H9 (cell line): ENCODE measurements around the gene SLC12A4. TPM values are rescaled to one million over a fixed set of nuclear protein-coding genes. Genes with fewer than 3 reads are reported as not detected.

Experiments
- DNase-seq: peaks from one replicate; pipeline ENCODE4 v3.0.0-alpha.2; 2017
- H2AFZ ChIP-seq: one replicate; pipeline ENCODE4 v1.6.1; 2013; ENCODE audit warnings: mild to moderate bottlenecking, low read length, control low read depth, moderate library complexity
- H2AK5ac ChIP-seq: 2 replicates; pipeline ENCODE4 v1.6.1; 2013; ENCODE audit warnings: low read length, control low read depth, mixed read lengths; ENCODE audit not compliant: insufficient read length
- H2BK120ac ChIP-seq: one replicate; pipeline ENCODE4 v1.6.1; 2013; ENCODE audit warnings: low read depth, mild to moderate bottlenecking, low read length, control low read depth, inconsistent platforms; ENCODE audit not compliant: poor library complexity, severe bottlenecking
- H2BK12ac ChIP-seq: 2 replicates; pipeline ENCODE4 v1.6.1; 2013; ENCODE audit warnings: low read length, control low read depth, mixed read lengths, low read depth; ENCODE audit not compliant: insufficient read length
- H2BK15ac ChIP-seq: 2 replicates; pipeline ENCODE4 v1.6.1; 2013; ENCODE audit warnings: low read depth, low read length, control low read depth
- H2BK20ac ChIP-seq: one replicate; pipeline ENCODE4 v1.6.1; 2013; ENCODE audit warnings: low read depth, mild to moderate bottlenecking, low read length, control low read depth, inconsistent platforms; ENCODE audit not compliant: poor library complexity, severe bottlenecking
- H2BK5ac ChIP-seq: 2 replicates; pipeline ENCODE4 v1.6.1; 2013; ENCODE audit warnings: low read length, control low read depth, mixed read lengths; ENCODE audit not compliant: insufficient read length
- H3K14ac ChIP-seq: 2 replicates; pipeline ENCODE4 v1.6.1; 2013; ENCODE audit warnings: low read length, control low read depth; ENCODE audit not compliant: insufficient read depth
- H3K18ac ChIP-seq: 2 replicates; pipeline ENCODE4 v1.6.1; 2013; ENCODE audit warnings: low read depth, mild to moderate bottlenecking, mixed read lengths, low read length, control low read depth; ENCODE audit not compliant: insufficient read length
- H3K23ac ChIP-seq: 2 replicates; pipeline ENCODE4 v1.6.1; 2013; ENCODE audit warnings: low read length, control low read depth, mixed read lengths, low read depth; ENCODE audit not compliant: insufficient read length
- H3K23me2 ChIP-seq: 2 replicates; pipeline ENCODE4 v1.6.1; 2013; ENCODE audit warnings: low read depth, mild to moderate bottlenecking, mixed read lengths, low read length, control low read depth; ENCODE audit not compliant: insufficient read length, poor library complexity, severe bottlenecking
- H3K27ac ChIP-seq: 2 replicates; pipeline ENCODE4 v1.5.1; 2013; ENCODE audit warnings: low read length, control low read depth, mixed read lengths, low read depth; ENCODE audit not compliant: insufficient read length
- H3K27me3 ChIP-seq: 2 replicates; pipeline ENCODE4 v1.6.1; 2013; ENCODE audit warnings: low read length, control low read depth, inconsistent platforms; ENCODE audit not compliant: insufficient read depth
- H3K4ac ChIP-seq: 2 replicates; pipeline ENCODE4 v1.6.1; 2013; ENCODE audit warnings: low read depth, mild to moderate bottlenecking, control low read depth, inconsistent platforms, low read length, moderate library complexity
- H3K4me1 ChIP-seq: 2 replicates; pipeline ENCODE4 v1.6.1; 2013; ENCODE audit warnings: low read length, control low read depth, inconsistent platforms; ENCODE audit not compliant: insufficient read depth
- H3K4me2 ChIP-seq: 2 replicates; pipeline ENCODE4 v1.6.1; 2013; ENCODE audit warnings: low read length, control low read depth, mixed read lengths; ENCODE audit not compliant: insufficient read length, insufficient read depth
- H3K56ac ChIP-seq: 2 replicates; pipeline ENCODE4 v1.6.1; 2013; ENCODE audit warnings: low read depth, mild to moderate bottlenecking, mixed read lengths, low read length, control low read depth; ENCODE audit not compliant: insufficient read length
- H3K79me1 ChIP-seq: 2 replicates; pipeline ENCODE4 v1.6.1; 2013; ENCODE audit warnings: low read depth, mild to moderate bottlenecking, moderate library complexity, low read length, control low read depth, inconsistent platforms; ENCODE audit not compliant: insufficient read depth, poor library complexity, severe bottlenecking
- H3K79me2 ChIP-seq: 2 replicates; pipeline ENCODE4 v1.6.1; 2013; ENCODE audit warnings: low read length, control low read depth, inconsistent platforms; ENCODE audit not compliant: insufficient read depth
- H3K9ac ChIP-seq: 2 replicates; pipeline ENCODE4 v1.6.1; 2013; ENCODE audit warnings: low read length, control low read depth, mixed read lengths; ENCODE audit not compliant: insufficient read length; ENCODE audit errors: extremely low read depth
- H3K9me3 ChIP-seq: one replicate; pipeline ENCODE4 v1.6.1; 2013; ENCODE audit warnings: low read depth, low read length, inconsistent platforms; ENCODE audit not compliant: control insufficient read depth
- H3T11ph ChIP-seq: one replicate; pipeline ENCODE4 v1.6.1; 2013; ENCODE audit warnings: mild to moderate bottlenecking, low read length, control low read depth, inconsistent platforms
- H4K20me1 ChIP-seq: one replicate; pipeline ENCODE4 v1.6.1; 2013; ENCODE audit not compliant: control insufficient read depth, insufficient read length, insufficient read depth
- H4K5ac ChIP-seq: 2 replicates; pipeline ENCODE4 v1.6.1; 2013; ENCODE audit warnings: low read depth, mild to moderate bottlenecking, mixed read lengths, low read length, control low read depth; ENCODE audit not compliant: insufficient read length
- H4K8ac ChIP-seq: replicated peaks from 2 replicates; pipeline ENCODE4 v1.6.1; 2013; ENCODE audit warnings: low read length, control low read depth, mixed read lengths, low read depth; ENCODE audit not compliant: insufficient read length
- H4K91ac ChIP-seq: 2 replicates; pipeline ENCODE4 v1.6.1; 2013; ENCODE audit warnings: low read depth, mild to moderate bottlenecking, moderate library complexity, mixed read lengths, low read length, control low read depth; ENCODE audit not compliant: insufficient read length
- H3K27ac Mint-ChIP-seq, 3 experiments: 2 replicates in 2 of 3; 3 replicates in 1 of 3; pipeline ENCODE4 v1.8.0; 2020 to 2021; ENCODE audit warnings: mixed read lengths in 3 of 3, mild to moderate bottlenecking in 1 of 3, moderate library complexity in 1 of 3
- H3K27me3 Mint-ChIP-seq: 2 replicates; pipeline ENCODE4 v1.8.0; 2021; ENCODE audit warnings: low read depth, mild to moderate bottlenecking, moderate library complexity, mixed read lengths
- H3K36me3 Mint-ChIP-seq, 3 experiments: 2 replicates in 2 of 3; 3 replicates in 1 of 3; pipeline ENCODE4 v1.8.0; 2020 to 2021; ENCODE audit warnings: low read depth in 3 of 3, mixed read lengths in 3 of 3; ENCODE audit not compliant: insufficient read depth in 1 of 3
- H3K4me1 Mint-ChIP-seq, 2 experiments: 2 replicates each; pipeline ENCODE4 v1.8.0; 2020; ENCODE audit warnings: mixed read lengths in 2 of 2
- H3K4me3 Mint-ChIP-seq, 2 experiments: 2 replicates in 1 of 2; 3 replicates in 1 of 2; pipeline ENCODE4 v1.8.0; 2020 to 2021; ENCODE audit warnings: mild to moderate bottlenecking in 2 of 2, mixed read lengths in 2 of 2, moderate library complexity in 1 of 2
- H3K9me3 Mint-ChIP-seq, 2 experiments: 2 replicates in 1 of 2; 3 replicates in 1 of 2; pipeline ENCODE4 v1.8.0; 2020; ENCODE audit warnings: mild to moderate bottlenecking in 2 of 2, mixed read lengths in 2 of 2, moderate library complexity in 1 of 2
- WGBS: extraction: QIAGEN DNeasy Blood & Tissue Kit; methylation state at CpG from one replicate; pipeline ENCODE4 v1.1.7; 2013; ENCODE audit warnings: missing lambda C conversion rate, low lambda C conversion rate, mixed read lengths; ENCODE audit not compliant: insufficient read length; ENCODE audit errors: extremely low coverage; 5-methylcytosine and 5-hydroxymethylcytosine counted together
- total RNA-seq: library from RNA; stranded (reverse); gene quantifications from 2 replicates; pipeline ENCODE4 v1.2.1, GENCODE V29; 2021
- TF ChIP-seq, protein P1 (sequence below): fragments of 200-600 bp; sonication (generic); conservative IDR thresholded peaks from 3 replicates; pipeline ENCODE4 v1.8.0; 2021; ENCODE audit warnings: antibody characterized with exemption, mild to moderate bottlenecking

SLC12A4 gene
- total RNA-seq, 1 experiment from 2014 or later, result 46.7 TPM

DNA sequence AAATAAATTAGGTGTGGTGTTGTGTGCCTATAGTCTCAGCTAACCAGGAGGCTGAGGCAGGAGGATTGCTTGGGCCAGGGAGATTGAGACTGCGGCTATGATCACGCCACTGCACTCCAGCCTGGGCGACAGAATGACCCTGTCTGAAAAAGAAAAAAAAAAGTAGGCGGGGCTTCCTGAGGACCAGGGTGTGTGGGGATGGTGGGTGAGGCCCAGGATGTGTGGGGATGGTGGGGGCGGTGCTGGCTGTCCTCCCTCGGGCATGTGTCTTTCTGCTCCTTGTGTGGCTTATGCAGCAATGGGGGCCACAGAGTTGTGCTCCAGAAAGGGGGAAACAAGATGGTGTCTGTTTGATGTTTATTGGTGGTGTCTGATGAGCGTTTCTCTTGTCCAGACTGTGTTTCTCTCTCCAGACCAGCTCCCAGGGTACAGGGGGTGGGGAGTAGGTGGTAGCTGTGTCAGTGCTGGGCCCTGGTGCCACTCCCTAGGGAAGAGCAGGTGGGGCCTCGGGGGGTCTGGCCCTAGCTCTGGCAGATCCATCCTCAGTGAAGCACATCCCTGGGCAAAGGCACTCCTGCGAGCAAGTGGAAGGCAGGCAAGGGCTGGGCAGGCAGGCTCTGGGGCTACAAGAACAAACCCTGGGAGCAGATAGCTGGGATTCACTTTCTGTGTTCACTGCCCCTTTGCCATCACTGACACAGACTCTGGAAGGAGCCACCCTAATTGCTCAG, 26.8 kb downstream of the SLC12A4 start:
- Histone ChIP-seq H3T11ph (no peak overlapping the region), H3K27me3 (no peaks in the 10 kb centered on the region), H3K9ac (no peak overlapping the region), H3K23me2 (peaks cover 4% of the 10 kb centered on the region), H3K14ac (no peak overlapping the region), H4K8ac (no peak overlapping the region), H3K27ac (no peak overlapping the region), H3K18ac (no peak overlapping the region), H2BK20ac (no peak overlapping the region), H2BK12ac (no peak overlapping the region), H3K9me3 (no peaks in the 10 kb centered on the region), H3K56ac (no peak overlapping the region), H3K79me1 (no peaks in the 10 kb centered on the region), H4K91ac (no peak overlapping the region), H3K4me2 (no peak overlapping the region), H3K79me2 (no peaks in the 10 kb centered on the region), H2BK15ac (no peak overlapping the region), H3K4ac (no peak overlapping the region), H4K20me1 (no peaks in the 10 kb centered on the region), H2BK120ac (no peak overlapping the region), H4K5ac (no peak overlapping the region), H2AK5ac (no peak overlapping the region), H2BK5ac (no peak overlapping the region), H3K4me1 (0 out of 2 replicates have a peak, but pooled peaks cover 3% of the 10 kb centered on the region), H3K23ac (no peak overlapping the region), H2AFZ (no peak overlapping the region)
- no CpG with 5 or more reads among the region's 9 CpGs for WGBS
- H3K4me1 Mint-ChIP-seq, result peaks cover 9 to 23% of the 10 kb centered on the region in 2 experiments
- no peaks in the 10 kb centered on the region for H3K27me3 Mint-ChIP-seq
- TF ChIP-seq, protein P1, sequence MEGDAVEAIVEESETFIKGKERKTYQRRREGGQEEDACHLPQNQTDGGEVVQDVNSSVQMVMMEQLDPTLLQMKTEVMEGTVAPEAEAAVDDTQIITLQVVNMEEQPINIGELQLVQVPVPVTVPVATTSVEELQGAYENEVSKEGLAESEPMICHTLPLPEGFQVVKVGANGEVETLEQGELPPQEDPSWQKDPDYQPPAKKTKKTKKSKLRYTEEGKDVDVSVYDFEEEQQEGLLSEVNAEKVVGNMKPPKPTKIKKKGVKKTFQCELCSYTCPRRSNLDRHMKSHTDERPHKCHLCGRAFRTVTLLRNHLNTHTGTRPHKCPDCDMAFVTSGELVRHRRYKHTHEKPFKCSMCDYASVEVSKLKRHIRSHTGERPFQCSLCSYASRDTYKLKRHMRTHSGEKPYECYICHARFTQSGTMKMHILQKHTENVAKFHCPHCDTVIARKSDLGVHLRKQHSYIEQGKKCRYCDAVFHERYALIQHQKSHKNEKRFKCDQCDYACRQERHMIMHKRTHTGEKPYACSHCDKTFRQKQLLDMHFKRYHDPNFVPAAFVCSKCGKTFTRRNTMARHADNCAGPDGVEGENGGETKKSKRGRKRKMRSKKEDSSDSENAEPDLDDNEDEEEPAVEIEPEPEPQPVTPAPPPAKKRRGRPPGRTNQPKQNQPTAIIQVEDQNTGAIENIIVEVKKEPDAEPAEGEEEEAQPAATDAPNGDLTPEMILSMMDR, result no peak
- H3K36me3 Mint-ChIP-seq, result peaks cover 11 to 41% (median 15%) of the 10 kb centered on the region in 3 experiments; a peak in 5 of 7 replicates
- DNase-seq, result no peak
- H3K27ac Mint-ChIP-seq, result peak overlapping the region in 2 of 3 experiments; percentile 41 to 44; a peak in 2 of 7 replicates
- no peaks in the 10 kb centered on the region; a peak in 1 of 5 replicates for H3K9me3 Mint-ChIP-seq
- no peak overlapping the region for H3K4me3 Mint-ChIP-seq
